ENCODE measurements around the gene ZG16B. TPM values are rescaled to one million over a fixed set of nuclear protein-coding genes. Genes with fewer than 3 reads are reported as not detected.

Gene ZG16B
- total and polyA plus RNA-seq, 2 of the 8 experiments (the other 6 are each of a cell fraction or from before 2014, with no cell fraction given) = 0.11 TPM; not detected in 1

DNA sequence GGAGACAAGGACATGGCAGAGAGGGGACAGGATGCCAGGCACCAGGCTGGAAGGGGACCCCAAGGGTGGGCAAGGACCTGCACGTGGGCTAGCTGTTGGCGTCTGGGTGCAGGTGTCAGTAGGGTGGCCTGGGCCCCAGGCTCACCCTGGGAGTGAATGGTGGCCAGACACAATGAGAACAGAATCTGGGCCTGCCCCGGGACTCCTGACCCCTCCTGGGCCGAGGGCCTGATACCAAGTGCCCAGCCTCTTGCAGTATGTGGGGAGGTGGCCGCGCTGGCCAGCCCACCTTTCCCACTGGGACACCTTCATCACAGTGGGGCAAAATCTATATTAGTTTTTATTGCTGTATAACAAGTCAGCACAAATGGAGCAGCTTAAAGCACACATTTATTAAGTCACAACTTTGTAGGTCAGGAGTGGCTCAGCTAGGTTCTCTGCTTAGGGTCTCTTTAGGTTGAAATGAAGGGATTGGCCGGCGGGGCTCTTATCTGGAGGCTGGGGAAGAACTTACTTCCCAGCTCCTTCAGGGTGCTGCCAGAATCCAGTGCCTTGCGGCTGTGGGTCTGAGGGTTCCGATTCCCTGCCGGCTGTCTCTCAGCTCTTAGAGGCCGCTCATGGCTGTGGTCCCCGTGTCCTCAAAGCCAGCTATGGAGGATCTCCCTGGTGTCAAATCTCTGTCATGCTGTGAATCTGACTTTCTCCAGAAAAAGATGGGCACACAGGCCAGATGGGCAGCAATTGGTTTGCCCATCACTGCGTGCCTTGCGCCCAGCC lies 46.3 kb upstream of the ZG16B start:
- FAIRE-seq = no peak
- Histone ChIP-seq H2BK12ac (ENCODE audit: low read depth, low read length) (no peak overlapping the region), H3K27ac (ENCODE audit: low read depth, low read length) (no peak overlapping the region), H2BK120ac (replicated peaks; ENCODE audit: low read depth, low read length) (no peak overlapping the region), H3K23me2 (ENCODE audit: low read depth, low read length) (no peaks in the 10 kb centered on the region; the same call in 1 of the 2 replicates), H2AK5ac (ENCODE audit: low read depth, low read length) (no peak overlapping the region), H2BK15ac (ENCODE audit: low read length) (no peak overlapping the region), H4K20me1 (replicated peaks in 1 of 2; ENCODE audit: control insufficient read depth in 1 of 2, insufficient read depth in 2 of 2, low read length in 2 of 2) (no peaks in the 10 kb centered on the region), H4K8ac (ENCODE audit: extremely low read depth, insufficient read depth, low read length) (no peak overlapping the region), H3K18ac (ENCODE audit: extremely low read depth, low read length) (no peak overlapping the region), H3K9me3 (ENCODE audit: insufficient read depth in 2 of 2, low read depth in 1 of 2, low read length in 1 of 2) (no peaks in the 10 kb centered on the region), H3K27me3 (replicated peaks in 1 of 4; ENCODE audit: control insufficient read depth in 3 of 4, extremely low read depth in 1 of 4, insufficient read depth in 3 of 4, low read length in 3 of 4) (peaks cover 0 to 3% (median 0%) of the 10 kb centered on the region in 4 experiments; a peak in 2 of 7 replicates), H3K14ac (ENCODE audit: insufficient read length) (no peak overlapping the region), H2BK5ac (ENCODE audit: low read depth, low read length) (no peak overlapping the region), H3K56ac (replicated peaks; ENCODE audit: insufficient read length, low read depth, low read length) (no peak overlapping the region), H2BK20ac (ENCODE audit: low read length) (no peak overlapping the region), H3K36me3 (ENCODE audit: control insufficient read depth in 2 of 4, insufficient read depth in 4 of 4, low read length in 3 of 4) (no peaks in the 10 kb centered on the region), H3K4me2 (ENCODE audit: insufficient read depth in 1 of 2, low read depth in 2 of 2, low read length in 2 of 2) (no peak overlapping the region), H4K91ac (replicated peaks; ENCODE audit: insufficient read length, low read length) (no peak overlapping the region), H3K79me2 (ENCODE audit: control insufficient read depth in 1 of 2, insufficient read depth in 2 of 2, low read length in 2 of 2) (no peaks in the 10 kb centered on the region), H3K4ac (replicated peaks; ENCODE audit: insufficient read length, low read depth, low read length) (no peak overlapping the region), H3K4me3 (ENCODE audit: extremely low read depth in 1 of 4, insufficient read depth in 2 of 4, low read depth in 3 of 4, low read length in 4 of 4) (no peak overlapping the region), H3K79me1 (ENCODE audit: low read depth, low read length) (no peaks in the 10 kb centered on the region; the same call in 1 of the 2 replicates), H2AFZ (ENCODE audit: low read length) (no peak overlapping the region), H4K5ac (ENCODE audit: insufficient read length, low read depth, low read length) (no peak overlapping the region), H3K4me1 (replicated peaks in 1 of 4; ENCODE audit: control insufficient read depth in 3 of 4, insufficient read depth in 4 of 4, low read length in 3 of 4) (peaks cover 0 to 2% (median under 1%) of the 10 kb centered on the region in 4 experiments; a peak in 1 of 7 replicates), H3K9ac (replicated peaks in 1 of 4; ENCODE audit: extremely low read depth in 1 of 4, low read depth in 3 of 4, low read length in 3 of 4) (no peak overlapping the region), H3K23ac (ENCODE audit: insufficient read length) (no peak overlapping the region)
- ChIA-PET POLR2A (ENCODE audit: partially characterized antibody) (interaction anchor here (0.5 to 3.7 kb wide), 11 partner anchors 10 to 817 kb away, joined by 3 to 28 read pairs (median 3); partner anchors contain the start of genes RNF151 and SRRM2), CTCF (ENCODE audit: partially characterized antibody) (interaction anchor here (0.6 to 2.3 kb wide), 14 partner anchors 9 to 534 kb away, joined by 3 to 7 read pairs (median 3); no protein-coding TSS in a partner anchor)
- 85% methylated on average over 15 of the region's 15 CpGs; no CpG with 5 or more reads in 1 of the 2 experiments for WGBS, 2 experiments (ENCODE audit: extremely low coverage in 1 of 2, insufficient coverage in 1 of 2, insufficient read length in 1 of 2, insufficient replicate concordance in 2 of 2, low coverage in 1 of 2, low lambda C conversion rate in 2 of 2, missing lambda C conversion rate in 1 of 2)
- DNase-seq (ENCODE audit: low read depth in 1 of 2, low spot score in 2 of 2) = no peak
- no peak for TF ChIP-seq YY1 (IDR thresholded peaks at IDR 0.05; ENCODE audit: low read depth, low read length)
- TF ChIP-seq BCL11A (IDR thresholded peaks at IDR 0.05; ENCODE audit: low read depth in 2 of 2, low read length in 2 of 2) = no peak
- TF ChIP-seq TAF7 (optimal IDR thresholded peaks at IDR 0.05; ENCODE audit: borderline replicate concordance, low read depth, low read length) = no peak
- no peak for TF ChIP-seq POLR2AphosphoS5 (IDR thresholded peaks at IDR 0.05; ENCODE audit: low read depth, low read length)
- TF ChIP-seq GTF2F1 (IDR thresholded peaks at IDR 0.05; ENCODE audit: borderline replicate concordance, low read depth, low read length) = no peak
- no peak for TF ChIP-seq RXRA (IDR thresholded peaks at IDR 0.05; ENCODE audit: insufficient read depth, low read depth, low read length)
- TF ChIP-seq, protein P1, sequence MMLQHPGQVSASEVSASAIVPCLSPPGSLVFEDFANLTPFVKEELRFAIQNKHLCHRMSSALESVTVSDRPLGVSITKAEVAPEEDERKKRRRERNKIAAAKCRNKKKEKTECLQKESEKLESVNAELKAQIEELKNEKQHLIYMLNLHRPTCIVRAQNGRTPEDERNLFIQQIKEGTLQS (IDR thresholded peaks at IDR 0.05; ENCODE audit: insufficient read depth, low read depth, low read length) = no peak
- TF ChIP-seq, protein P2, sequence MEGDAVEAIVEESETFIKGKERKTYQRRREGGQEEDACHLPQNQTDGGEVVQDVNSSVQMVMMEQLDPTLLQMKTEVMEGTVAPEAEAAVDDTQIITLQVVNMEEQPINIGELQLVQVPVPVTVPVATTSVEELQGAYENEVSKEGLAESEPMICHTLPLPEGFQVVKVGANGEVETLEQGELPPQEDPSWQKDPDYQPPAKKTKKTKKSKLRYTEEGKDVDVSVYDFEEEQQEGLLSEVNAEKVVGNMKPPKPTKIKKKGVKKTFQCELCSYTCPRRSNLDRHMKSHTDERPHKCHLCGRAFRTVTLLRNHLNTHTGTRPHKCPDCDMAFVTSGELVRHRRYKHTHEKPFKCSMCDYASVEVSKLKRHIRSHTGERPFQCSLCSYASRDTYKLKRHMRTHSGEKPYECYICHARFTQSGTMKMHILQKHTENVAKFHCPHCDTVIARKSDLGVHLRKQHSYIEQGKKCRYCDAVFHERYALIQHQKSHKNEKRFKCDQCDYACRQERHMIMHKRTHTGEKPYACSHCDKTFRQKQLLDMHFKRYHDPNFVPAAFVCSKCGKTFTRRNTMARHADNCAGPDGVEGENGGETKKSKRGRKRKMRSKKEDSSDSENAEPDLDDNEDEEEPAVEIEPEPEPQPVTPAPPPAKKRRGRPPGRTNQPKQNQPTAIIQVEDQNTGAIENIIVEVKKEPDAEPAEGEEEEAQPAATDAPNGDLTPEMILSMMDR (IDR thresholded peaks at IDR 0.05; ENCODE audit: control extremely low read depth in 1 of 3, insufficient read depth in 1 of 3, low read depth in 1 of 3, low read length in 3 of 3) = no peak
- TF ChIP-seq NRF1 (IDR thresholded peaks at IDR 0.05; ENCODE audit: low read depth, low read length) = no peak

Data from H1 (cell line).